SHP77 (cell line): Measurements from ENCODE around the gene MSI2.
"Not testable (repeated sequence)": the region's sequence is repeated elsewhere in the genome, so short reads cannot be mapped to it uniquely, and the experiment has no call there.

Source experiments
- DNase-seq, 2 experiments: peaks; one replicate each; lab custom pipeline; 2025; lab: John Stamatoyannopoulos, UW

The MSI2 gene

DNA sequence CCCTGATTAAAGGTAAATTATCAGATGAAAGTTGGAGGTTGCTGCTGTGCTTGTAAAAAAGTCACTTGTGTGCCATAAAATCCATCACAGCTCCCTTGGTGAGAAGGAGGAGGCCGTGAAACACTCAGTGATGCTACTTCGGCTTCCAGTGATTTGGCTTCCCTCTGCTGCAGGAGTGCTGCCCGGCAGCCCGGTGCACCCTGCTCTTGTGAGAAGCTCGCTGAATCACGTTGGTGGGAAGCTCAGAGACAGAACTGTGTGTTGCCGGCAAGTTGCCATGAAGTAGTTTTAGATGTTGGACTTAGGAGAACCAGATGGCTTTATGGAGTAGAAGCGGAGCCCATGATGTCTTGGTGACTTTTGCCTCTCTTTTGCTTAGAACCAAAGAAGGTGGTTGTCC is 33.3 kb downstream of the MSI2 start:
- DNase-seq = no peak

DNA sequence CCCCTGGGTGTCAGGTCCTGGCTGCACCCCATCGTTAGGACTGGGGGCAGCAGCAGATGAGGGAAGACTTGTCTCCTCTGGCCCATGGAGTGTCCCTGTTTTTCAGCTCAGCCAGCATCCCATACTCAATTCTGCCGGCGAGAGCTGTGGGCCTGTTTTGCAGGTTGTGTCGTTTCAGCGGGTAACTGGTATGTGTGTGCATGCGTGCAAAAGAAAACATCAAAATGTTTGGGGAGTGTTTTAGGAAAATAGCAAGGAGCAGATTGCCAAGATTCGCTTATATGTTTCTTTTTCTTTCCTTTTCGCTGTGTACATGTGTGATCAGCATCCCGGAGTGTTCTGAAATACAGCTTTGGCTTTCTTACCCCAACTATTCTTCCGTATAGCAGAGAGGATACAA is 34.7 kb downstream of the MSI2 start:
- no peak for DNase-seq

DNA sequence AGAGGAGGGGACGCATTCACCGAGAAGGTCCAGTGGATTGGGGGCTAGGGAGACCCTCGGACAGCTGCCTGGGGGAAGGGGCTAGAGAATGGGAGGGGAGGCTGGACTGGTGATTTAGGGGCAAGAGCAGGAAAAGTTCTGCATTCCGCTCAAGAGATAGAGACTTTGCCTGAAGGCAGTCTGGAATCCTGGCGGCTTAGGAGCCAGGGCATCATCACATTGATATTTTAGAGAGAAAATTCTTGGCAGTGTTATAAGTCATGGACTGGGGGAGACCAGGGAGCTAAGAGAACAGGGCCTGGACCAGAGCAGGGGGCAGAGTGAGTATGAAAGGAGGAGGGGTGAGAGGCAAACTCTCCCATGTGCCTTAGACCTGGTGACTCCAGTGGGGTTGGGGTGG is 35.8 kb downstream of the MSI2 start:
- DNase-seq = no peak

DNA sequence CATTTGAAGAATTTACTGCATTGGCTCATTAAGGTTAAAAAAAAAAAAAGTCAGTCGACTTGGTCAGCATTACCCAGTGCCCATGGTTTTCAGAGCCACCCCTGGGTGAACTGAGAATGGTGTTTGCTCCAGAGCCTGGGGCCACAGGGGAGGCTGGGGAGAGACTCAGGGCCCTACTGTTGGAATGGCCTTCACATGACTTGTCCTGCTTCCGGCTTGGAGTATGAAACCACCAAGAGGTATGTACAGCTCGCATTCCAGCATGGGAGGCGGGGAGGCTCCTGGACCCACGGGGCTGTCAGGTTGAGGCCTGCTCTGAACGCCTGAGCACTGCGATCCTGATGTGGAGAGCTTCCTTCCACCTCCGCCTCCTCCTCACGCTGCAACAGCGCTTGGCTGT is 36.8 kb downstream of the MSI2 start:
- no peak for DNase-seq

DNA sequence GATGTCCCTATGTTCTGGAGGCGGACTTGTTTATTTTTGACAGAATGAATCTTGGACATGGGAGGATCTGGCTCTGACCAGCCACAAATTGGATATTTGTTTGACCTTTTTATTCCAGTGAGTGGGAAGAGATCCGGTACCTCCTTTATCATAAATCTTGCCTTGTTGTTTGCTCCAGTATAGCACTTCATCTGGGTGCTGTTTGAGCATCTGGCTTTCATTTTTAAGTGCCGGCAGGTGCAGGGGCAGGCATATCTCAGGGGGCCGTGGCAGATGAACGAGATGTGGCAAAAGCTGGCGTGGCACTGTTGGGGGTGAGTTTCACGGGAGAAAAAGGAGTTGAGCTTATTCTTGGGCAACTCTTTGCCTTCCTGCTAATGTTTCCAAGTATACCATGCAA is 37.8 kb downstream of the MSI2 start:
- peak; percentile 88 to 91 for DNase-seq

DNA sequence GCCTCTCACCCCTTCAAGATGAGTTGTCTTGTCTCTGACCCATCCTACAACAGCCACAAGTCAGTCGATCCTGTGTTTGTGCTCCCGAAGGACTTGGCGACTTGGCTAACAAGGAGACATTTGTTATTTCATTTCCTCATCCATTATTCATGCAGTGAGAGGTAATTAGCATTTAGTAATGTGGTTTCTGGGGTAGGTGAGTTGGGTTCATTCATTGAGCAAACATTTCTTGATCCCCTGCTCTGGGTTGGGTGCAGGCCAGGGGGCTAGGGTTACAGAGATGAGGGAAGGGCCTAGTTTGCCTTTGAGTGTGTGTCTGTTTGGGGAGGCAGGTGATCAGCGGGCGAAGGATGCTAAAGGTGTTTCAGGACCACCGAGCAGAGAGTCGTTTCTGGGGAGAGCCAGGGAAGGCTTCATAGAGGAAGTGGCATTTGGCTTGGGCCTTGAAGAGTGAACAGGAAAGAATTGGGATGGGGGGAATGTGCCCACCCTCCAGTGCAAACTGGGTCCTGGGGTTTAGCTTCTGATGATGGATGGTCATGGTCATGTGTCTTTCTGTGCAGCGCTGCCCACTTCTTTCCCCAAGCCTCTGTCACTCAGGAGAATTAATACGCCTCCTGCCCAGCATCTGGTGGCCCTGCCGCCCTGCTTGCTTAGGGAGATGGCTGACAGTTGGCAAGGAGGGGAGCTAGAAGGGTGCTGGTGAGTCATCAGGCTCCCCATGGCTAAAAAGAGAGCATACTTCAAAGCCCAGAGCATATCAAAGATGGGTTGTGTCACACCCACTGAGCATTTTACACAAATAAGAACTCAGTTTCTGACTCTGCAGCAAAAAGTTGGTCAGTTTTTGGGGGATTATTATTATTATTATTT is 38.5 kb downstream of the MSI2 start:
- DNase-seq = peak; percentile 83 to 87

DNA sequence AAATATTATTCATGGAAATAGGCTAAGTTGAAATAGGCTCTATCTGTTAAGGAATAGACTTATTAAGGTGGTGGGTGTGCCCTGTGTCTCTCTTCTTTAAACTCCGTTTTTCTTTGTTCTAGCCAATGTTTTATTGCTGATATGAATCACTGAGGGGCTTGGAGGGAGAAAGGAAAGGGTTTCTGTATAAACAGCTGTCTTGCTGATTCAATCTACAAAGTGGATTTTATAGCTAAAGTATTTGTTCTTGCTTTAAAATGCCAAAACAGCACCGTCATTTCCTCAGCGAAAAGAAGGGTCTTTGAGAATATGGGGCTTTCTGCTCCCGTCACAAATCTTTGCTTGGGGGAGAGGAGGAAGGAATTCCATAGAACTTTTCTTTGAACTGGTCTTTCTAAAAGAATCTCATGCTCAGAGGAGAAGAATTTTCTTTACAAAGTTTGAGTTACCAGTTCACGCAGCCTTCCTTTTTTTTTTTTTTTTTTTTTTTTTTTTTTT is 39.3 kb downstream of the MSI2 start:
- DNase-seq = peak; percentile 31 to 37

DNA sequence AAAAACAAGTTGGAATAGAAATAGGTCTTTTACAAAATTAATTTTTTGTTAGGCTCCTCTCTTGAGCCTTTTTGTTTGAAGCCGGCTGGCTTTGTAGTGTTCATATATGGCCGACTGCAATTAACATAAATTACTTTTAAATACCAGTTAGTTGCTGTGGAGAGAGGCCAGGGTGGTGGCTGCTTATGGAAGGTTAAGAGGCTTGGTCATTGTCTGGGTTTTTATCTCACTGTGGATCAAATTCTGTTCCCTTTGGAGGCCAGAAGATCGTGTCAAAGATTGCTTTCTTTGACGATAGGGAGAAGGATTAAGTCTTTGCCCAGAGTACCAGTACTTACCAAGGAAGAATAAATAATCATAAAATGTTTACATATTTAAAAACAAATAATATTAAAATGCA is 39.9 kb downstream of the MSI2 start:
- DNase-seq = peak in 1 of 2 experiments; percentile 6

DNA sequence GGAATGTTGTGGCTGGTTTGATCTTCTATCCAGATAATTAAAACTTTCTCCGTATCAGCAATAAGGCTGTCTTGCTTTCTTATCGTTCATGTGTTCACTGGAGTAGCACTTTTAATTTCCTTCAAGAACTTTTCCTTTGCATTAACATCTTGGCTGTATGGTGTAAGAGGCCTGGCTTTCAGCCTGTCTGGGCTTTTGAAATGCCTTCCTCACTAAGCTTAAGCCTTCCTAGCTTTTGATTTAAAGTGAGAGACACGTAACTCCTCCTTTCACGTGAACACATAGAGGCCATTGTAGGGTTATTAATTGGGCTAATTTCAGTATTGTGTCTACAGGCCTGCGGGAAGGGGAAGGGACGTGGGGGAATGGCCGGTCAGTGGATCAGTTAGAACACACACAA is 42.9 kb downstream of the MSI2 start:
- DNase-seq = no peak

DNA sequence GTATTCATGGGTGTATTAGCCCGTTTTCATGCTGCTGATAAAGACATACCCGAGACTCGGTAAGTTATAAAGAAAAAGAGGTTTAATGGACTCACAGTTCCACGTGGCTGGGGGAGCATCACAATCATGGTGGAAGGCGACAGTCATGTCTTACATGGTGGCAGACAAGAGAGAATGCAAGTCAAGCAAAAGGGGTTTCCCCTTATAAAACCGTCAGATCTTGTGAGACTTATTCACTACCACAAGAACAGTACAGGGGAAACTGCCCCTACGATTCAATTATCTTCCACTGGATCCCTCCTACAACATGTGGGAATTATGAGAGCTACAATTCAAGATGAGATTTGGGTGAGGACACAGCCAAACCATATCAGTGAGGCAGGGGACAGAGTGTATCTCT is 44.3 kb downstream of the MSI2 start:
- DNase-seq = not testable (repeated sequence)

DNA sequence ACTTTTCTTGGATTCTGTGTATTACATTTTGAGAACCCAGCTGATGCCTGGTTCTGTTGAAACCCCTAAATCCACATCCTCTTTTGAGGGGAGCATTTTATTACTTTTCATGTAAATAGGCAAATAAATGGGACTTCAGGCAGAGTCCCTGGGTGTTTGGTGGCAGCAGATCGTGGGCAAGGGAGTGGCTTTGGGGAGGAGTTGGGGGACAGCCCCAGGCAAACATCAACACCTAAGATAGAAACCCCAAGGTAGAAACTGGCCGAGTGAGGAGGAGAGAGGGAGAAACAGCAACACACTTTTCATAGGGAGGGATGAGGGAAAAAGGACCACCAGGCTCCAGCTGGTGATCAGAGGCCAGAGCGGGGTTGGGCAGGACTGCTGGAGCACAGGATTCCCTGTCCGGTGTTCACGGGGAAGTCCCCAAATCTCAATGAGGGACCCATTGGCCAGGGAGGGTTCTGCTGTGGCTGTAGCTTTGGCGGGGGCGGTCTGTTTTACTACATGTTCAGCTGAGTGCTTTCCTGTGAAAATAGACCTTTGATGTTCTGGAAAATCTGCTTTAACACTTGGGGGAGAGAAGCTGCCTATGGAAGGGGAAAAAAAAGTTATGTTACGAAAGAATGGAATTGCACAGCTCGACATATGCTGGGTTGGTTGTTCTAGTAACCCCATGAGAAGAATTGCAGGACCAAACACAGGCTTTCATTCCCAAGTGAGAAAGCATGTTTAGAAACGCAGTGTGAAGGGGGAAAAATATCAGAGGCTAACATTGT is 46.6 kb downstream of the MSI2 start:
- DNase-seq = no peak

DNA sequence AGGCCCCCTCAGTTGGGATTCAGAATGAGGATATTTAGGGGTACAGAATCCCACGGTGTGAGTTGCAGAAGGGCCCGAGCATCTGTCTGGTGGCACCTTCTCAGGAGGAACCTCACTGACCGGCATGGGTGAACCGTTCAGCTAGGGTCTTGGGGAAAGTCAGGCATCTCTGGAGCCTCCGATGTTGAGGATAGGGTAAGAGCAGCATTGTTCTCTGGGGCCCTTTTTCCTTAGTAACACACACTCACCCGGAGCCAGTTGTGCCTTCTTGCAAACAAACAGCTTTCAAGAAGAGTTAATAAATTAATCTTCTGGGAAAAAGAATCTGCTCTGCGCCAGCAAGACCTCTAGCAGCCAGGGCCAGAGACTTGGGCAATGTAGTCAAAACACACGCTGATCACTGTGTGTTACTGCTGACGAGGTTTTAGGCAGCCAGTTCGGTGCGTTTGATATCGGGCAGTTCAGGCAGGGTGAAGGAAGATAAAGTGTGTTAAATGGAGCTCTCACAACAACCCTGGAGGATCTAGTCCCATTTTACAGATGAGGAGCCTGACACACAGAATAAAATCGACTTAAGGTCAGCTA is 48.9 kb downstream of the MSI2 start:
- DNase-seq = no peak

DNA sequence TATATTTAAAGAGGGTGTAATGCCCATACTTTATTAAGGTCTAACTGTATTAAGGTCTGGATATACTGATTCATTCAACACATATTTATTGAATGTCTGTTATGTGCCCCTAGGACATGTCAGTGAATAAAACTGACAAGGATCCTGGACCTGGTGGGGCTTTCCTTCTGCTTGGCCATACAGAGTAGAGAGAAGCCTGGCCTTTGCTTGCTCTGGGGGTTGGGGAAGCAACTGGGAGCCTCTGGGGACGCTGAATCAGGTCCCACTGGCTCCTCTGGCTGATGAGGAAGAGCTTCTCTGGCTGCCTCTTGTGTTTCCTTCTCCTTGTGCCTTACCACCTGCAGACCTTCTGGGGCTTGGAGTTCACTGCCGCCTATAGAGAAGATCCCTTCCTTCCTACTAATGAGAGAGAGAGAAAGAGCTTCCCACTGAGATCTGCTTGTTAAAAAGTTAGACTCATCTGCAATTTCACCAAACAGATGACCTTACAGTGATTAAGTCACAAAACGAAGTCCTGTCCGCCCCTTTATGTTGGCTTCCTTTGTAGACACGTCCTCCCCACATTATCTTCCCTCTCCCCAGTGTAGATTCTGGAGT is 49.7 kb downstream of the MSI2 start:
- DNase-seq = no peak

DNA sequence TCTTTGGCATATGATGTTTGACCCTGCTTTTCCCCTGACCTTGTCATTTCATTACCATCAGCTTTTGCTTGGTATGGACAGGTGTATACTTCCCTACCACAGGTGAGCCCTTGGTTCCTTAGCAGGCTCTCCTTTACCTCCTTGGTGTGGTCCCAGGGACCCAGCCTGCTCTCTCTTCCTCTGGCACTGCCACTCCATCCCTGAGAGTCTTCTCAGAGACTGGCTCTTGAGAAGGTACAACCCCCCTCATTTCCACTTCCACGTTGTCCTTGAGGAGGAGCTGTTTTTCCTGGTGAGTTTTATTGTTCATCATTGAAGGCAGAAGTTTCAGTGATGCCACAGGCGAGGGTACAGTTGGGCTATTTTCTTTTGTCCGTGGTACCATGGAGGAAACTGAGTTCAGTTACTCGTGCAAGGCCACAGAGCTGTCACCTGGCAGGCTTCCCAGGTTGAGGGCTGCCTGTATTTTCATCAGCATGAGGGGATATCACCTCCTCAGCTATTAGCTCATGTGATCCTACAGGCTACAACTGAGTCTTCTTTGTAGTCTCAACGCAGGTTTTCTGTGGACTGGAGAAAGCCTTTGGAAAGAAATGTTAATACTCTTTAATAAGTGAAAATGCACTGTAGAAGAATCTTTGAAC is 52.3 kb downstream of the MSI2 start:
- no peak for DNase-seq

DNA sequence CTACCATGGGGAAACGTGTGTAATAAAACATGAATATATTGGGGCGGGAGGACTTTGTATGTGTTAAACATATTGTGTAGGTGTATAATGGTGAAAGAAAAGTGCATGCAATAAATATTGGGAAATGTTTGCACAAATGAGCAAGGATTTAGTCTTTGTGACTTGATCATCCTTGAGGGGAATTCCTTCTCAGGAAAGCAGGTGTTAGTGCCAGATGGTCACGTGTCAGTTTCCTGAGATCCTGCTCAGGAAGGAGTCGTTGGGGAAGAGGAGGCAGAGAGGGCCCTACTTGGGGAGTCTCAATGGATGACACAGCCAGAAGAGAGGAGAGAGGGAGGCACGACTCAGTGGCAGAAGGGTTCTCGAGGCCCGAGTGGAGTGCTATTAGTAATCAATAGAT is 53.2 kb downstream of the MSI2 start:
- no peak for DNase-seq

DNA sequence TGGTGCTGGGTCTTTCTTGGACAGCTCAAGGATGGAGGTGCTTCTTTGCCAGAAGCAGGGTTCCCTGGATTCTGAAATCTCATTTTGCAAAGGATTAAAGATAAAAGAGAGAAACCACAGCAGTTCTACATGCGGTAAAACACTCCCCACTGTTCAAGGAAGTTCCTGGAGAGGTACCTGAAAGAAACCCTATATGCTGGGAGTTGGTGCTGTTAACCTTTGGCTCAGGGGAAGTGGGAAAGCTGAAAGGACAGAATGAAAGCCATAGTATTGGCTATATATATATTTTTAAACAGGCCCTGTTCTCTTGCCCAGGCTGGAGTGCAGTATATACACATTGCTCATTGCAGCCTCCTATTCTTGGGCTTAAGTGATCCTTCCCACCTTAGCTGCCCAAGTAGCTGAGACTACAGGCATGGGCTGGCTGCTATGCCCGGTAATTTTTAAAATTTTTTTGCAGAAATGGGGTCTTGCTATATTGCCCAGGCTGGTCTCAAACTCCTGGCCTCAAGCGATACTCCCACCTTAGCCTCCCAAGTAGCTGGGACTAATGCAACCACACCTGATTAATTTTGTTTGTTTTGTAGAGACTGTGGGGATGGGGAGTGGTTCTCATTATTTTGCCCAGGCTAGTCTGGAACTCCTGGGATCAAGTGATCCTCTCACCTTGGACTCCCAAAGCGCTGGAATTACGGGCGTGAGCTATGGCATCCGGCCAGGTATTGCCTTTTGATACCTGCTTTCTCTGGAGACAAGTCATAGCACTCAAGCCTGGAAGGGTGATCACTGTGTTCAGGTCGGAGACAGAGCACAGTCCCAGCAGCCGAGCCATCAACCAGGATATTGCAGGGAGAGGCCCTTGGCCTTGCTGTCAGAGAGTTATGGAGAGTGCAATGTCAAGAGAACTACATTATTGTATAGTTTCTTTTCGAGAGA is 55.2 kb downstream of the MSI2 start:
- DNase-seq = no peak

DNA sequence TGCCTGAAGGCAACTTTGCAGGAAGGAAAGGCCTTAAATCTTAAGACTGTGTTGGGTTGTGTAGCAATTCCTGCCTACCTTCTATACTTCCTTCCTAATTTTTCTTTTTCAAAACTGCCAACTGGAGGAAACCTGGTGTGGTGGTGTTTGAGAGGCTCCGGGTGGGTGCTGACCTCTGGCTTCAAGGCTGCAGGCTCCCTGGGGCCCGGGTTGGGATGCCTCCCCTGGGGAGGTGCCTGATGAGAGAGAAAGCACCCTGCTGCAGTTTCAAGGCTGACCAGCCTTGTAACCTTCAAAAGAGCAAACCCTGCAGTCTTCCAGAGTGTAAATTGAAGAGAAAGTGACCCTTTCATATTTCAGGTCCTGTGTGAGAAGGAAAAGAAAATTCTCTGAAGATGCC is 55.9 kb downstream of the MSI2 start:
- DNase-seq = no peak

DNA sequence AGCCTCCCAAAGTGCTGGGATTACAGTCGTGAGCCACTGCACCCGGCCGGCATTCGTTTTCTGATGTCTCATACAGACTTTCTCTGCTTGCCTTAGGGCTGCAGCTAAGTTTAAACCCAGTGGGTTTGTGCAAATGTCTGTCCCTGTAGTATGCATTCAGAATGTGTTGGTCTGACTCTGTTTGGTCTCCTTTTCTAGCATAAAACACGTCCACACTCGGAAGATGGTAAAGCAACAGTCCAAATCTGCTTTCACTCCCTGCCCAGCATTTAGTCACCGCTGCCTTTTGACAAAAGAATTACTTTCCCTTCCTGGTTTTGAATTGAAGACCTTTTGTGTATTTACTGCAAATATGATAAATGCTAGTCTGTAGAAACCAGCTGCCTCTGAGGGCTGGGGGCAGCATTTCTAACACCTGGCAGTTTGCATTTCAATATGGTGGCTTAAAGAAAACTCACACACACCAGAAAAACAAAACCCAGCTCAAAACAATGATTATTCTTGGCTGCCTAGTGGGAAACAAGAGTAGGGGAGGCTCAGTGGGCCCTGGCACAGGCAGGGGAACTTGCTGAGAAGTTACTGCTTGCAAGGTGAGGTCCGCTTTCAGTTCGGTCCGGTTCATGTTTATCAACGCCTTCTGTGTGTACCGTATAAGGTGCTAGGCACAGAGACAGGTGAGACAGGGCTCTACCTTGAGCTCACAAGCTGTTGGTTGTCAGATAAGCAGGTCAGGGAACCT is 56.9 kb downstream of the MSI2 start:
- DNase-seq = no peak

DNA sequence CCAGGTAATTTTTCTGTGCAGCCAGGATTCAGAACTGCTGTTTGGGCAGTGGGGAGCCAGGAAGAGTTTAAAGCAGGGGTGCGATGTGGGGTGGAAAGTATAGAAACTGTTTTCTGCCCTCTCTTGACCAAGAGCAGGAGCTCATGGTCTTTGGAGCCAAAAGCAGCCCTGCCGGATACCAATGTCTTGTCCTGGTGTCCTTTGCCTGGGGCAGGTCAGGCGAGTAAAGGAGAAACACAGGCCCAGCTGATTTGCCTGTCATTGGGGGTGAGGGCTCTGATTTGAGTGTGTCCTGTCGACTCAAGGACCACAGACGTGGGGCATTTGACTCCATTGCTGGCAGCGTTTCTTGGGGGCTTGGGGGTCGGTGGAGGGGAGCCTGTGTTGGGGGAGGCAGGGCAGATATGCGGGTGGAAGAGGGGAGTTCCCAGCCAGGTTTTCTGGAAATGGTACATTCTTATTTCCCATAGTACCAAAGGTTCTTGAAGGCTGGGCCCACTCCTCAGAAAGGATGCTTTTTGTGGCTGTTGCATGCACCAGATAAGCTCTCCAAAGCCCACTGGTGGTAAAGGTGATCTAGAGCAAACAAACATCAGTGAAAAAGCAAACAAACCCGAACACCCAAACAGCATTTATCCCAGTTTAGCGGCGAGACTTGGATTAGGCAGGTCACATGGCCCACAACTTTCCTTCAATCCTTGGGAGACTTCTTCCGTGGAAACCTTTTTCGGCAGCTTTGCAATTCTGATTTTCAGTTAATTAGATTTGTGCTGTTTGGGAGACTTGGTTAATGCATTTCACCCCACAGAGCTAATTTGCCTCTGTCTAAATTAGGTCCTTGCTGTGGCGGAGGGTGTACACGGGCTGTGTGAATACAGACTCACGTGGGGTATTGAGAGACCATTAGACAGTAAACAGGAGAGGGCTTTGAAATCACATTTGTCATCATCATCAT is 59.0 kb downstream of the MSI2 start:
- DNase-seq = no peak
